Peyer's patch (tissue), 4 donors: ENCODE measurements around the gene NLRC3. TPM values are rescaled to one million over a fixed set of nuclear protein-coding genes. Genes with fewer than 3 reads are reported as not detected.

Experiments used
- DNase-seq, 3 donors: peaks; one replicate each; pipeline ENCODE4 v3.0.0-alpha.2; 2017 to 2019
- H3K27ac ChIP-seq, 4 donors: fragments of 200-600 bp; sonication (generic); one replicate each; pipeline ENCODE4 v1.5.1; 2016 to 2019
- H3K27me3 ChIP-seq, 2 donors: fragments of 200-600 bp; sonication (generic); one replicate each; pipeline ENCODE4 v1.5.1; 2019
- H3K36me3 ChIP-seq, 3 donors: fragments of 200-600 bp; sonication (generic); one replicate each; pipeline ENCODE4 v1.5.1; 2016 to 2019
- H3K4me1 ChIP-seq, 4 donors: fragments of 200-600 bp; sonication (generic); one replicate each; pipeline ENCODE4 v1.5.1; 2016 to 2019
- H3K4me3 ChIP-seq, 4 donors: fragments of 200-600 bp; sonication (generic); 1 replicate in 3 of 4; 2 replicates in 1 of 4; pipeline ENCODE4 v1.5.1; 2016 to 2019; ENCODE audit warnings: mild to moderate bottlenecking in 1 of 4
- H3K9me3 ChIP-seq, 4 donors: fragments of 200-600 bp; sonication (generic); one replicate each; pipeline ENCODE4 v1.5.1; 2016 to 2019; ENCODE audit warnings: mild to moderate bottlenecking in 1 of 4
- POLR2A ChIP-seq, 2 donors: fragments of 450-650 bp; IDR thresholded peaks; one replicate each; pipeline ENCODE4 v1.5.1; 2017; ENCODE audit warnings: antibody characterized with exemption in 2 of 2, mild to moderate bottlenecking in 2 of 2, moderate library complexity in 2 of 2
- total RNA-seq, 4 donors: library from RNA; depleted of rRNA; stranded (reverse); fragments of >200 nt; gene quantifications; one replicate each; pipeline ENCODE4 v1.1.0, GENCODE V29; 2016
- TF ChIP-seq, protein P1 (sequence below), 6 experiments: fragments of 450-650 bp in 4 of 6; fragments of 200-600 bp in 2 of 6; sonication (generic) in 1 of 6; IDR thresholded peaks; one replicate each; pipeline ENCODE4 v1.5.1; 2017 to 2019; ENCODE audit warnings: antibody characterized with exemption in 6 of 6, mild to moderate bottlenecking in 3 of 6, moderate library complexity in 1 of 6

The NLRC3 gene
- total RNA-seq, 4 donors from 2014 or later: 4.4 to 32.2 (median 7.3) TPM

DNA sequence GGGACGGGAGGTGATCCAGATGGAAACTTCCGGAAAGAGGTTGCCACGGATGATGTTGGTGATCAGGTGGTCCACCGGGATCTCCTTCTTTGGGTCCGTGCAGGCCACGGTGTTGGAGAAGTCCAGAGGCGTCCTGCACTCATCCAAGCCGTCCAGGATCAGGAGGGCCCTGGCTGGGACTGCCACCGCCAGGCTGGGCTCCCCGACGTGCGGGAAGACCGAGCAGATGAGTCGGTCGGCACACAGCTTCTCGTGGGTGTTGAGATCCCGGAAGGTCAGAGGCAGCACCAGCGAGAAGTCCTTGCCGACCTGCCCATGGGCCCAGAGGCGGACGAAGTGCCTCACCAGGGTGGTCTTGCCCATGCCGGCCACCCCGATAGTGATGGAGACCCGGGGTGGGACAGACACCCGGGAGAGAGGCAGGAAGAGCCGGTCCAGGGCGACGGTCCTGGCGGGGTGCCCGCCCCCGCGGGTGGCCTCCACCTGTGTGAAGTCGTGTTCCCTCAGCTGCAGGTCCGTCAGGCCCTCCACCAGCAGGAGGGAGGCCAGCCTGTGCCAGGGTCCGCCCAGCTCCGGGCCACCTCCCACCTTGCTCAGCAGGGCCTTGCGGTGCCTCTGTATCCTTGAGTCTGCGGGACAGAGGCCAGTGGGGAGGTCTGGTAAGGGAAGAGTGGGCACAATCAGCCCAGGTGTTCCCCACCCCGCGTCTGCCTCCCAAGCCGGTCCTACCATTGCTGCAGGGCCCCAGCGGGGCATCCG lies 12.9 kb downstream of the NLRC3 start:
- H3K4me1 ChIP-seq: no peaks in the 10 kb centered on the region
- H3K36me3 ChIP-seq: no peaks in the 10 kb centered on the region
- H3K9me3 ChIP-seq: no peaks in the 10 kb centered on the region
- DNase-seq: no peak
- no peak for TF ChIP-seq POLR2A (IDR thresholded peaks at IDR 0.05)
- TF ChIP-seq, protein P1, sequence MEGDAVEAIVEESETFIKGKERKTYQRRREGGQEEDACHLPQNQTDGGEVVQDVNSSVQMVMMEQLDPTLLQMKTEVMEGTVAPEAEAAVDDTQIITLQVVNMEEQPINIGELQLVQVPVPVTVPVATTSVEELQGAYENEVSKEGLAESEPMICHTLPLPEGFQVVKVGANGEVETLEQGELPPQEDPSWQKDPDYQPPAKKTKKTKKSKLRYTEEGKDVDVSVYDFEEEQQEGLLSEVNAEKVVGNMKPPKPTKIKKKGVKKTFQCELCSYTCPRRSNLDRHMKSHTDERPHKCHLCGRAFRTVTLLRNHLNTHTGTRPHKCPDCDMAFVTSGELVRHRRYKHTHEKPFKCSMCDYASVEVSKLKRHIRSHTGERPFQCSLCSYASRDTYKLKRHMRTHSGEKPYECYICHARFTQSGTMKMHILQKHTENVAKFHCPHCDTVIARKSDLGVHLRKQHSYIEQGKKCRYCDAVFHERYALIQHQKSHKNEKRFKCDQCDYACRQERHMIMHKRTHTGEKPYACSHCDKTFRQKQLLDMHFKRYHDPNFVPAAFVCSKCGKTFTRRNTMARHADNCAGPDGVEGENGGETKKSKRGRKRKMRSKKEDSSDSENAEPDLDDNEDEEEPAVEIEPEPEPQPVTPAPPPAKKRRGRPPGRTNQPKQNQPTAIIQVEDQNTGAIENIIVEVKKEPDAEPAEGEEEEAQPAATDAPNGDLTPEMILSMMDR (IDR thresholded peaks at IDR 0.05): no peak
- no peak overlapping the region for H3K27ac ChIP-seq
- H3K27me3 ChIP-seq: no peaks in the 10 kb centered on the region
- H3K4me3 ChIP-seq: no peak overlapping the region

DNA sequence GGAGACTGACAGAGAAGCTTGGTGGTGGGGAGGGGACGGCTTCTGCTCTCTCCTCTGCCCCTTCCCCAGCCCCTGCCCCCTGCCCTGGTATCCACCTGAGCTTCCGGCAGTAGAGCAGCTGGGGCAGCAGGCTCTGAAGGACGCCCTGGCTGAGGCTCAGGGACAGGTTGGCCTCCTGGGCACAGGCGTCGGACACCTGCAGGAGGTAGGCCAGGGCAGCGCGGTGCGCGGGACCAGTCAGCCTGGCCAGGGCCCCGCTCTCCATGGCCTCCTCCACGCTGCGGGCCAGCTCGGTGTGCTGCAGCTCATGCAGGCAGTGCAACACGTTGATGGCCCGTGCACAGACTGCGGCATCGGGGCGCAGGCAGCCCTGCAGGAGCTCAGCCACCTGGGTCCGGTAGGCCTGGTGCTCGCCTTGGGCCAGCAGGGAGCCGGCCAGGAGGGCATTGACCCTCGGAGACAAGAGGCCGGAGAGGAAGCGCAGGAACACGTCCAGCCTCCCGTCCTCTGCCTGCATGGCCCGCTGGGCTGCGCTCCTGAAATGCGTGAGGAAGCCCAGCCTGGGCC lies 14.2 kb downstream of the NLRC3 start:
- Histone ChIP-seq H3K9me3 (no peaks in the 10 kb centered on the region), H3K4me1 (no peaks in the 10 kb centered on the region), H3K4me3 (no peak overlapping the region), H3K27ac (no peak overlapping the region), H3K27me3 (no peaks in the 10 kb centered on the region), H3K36me3 (no peaks in the 10 kb centered on the region)
- TF ChIP-seq, protein P1 (IDR thresholded peaks at IDR 0.05): no peak
- TF ChIP-seq POLR2A (IDR thresholded peaks at IDR 0.05): no peak
- no peak for DNase-seq

DNA sequence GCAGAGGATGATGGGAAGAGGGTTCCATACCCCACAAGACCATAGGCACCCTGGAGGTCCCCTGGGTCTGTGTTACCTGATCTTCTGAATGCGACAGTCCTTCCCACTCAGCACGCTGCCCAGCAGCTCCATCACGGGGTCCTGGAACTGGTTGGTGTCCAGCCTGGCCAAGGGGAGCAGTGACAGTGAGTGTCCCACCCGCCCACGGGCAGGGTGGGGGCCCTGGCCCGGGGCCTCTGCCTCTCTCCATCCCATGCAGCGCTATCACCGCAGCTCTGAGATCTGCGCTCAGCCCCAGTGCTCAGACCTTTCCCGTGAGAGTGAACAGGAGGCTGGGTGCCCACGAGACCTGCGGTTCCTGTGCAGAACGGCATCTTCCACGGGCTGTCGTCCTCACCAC lies 15.6 kb downstream of the NLRC3 start:
- no peaks in the 10 kb centered on the region for H3K27me3 ChIP-seq
- no peaks in the 10 kb centered on the region for H3K36me3 ChIP-seq
- H3K4me1 ChIP-seq: no peaks in the 10 kb centered on the region
- no peaks in the 10 kb centered on the region for H3K9me3 ChIP-seq
- no peak for TF ChIP-seq POLR2A (IDR thresholded peaks at IDR 0.05)
- TF ChIP-seq, protein P1 (IDR thresholded peaks at IDR 0.05): no peak
- DNase-seq: no peak
- no peak overlapping the region for H3K27ac ChIP-seq
- no peak overlapping the region for H3K4me3 ChIP-seq

DNA sequence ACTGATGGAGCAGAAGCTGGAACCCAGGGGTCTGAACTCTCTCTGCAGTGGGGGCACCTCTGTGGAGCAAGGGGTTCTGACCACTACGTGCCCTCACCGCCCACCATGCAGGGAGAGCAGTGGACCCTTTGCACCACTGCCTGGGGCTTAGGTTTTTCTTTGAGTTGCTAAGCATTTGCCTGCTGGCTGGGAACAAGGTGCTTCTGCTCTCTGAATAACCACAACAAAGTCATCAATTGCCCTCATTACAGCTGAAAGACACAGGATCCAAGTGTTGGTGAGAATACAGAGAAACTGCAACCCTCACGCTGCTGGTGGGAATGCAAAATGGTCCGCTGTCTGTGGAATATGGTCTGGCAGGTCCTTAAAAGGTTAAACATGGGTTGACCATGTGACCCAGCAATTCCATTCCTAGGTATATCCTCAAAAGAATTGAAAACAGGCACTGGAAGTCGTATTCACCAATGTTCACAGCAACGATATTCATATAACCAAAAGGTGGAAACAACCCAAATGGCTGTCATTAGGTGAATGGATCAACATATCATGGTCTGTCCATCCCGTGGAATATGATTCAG lies 22.8 kb downstream of the NLRC3 start:
- TF ChIP-seq, protein P1 (IDR thresholded peaks at IDR 0.05): no peak
- no peak for TF ChIP-seq POLR2A (IDR thresholded peaks at IDR 0.05)
- no peaks in the 10 kb centered on the region for H3K36me3 ChIP-seq
- no peak for DNase-seq
- H3K27me3 ChIP-seq: no peaks in the 10 kb centered on the region
- no peaks in the 10 kb centered on the region for H3K9me3 ChIP-seq
- H3K4me3 ChIP-seq: no peak overlapping the region
- no peaks in the 10 kb centered on the region for H3K4me1 ChIP-seq
- H3K27ac ChIP-seq: no peak overlapping the region

DNA sequence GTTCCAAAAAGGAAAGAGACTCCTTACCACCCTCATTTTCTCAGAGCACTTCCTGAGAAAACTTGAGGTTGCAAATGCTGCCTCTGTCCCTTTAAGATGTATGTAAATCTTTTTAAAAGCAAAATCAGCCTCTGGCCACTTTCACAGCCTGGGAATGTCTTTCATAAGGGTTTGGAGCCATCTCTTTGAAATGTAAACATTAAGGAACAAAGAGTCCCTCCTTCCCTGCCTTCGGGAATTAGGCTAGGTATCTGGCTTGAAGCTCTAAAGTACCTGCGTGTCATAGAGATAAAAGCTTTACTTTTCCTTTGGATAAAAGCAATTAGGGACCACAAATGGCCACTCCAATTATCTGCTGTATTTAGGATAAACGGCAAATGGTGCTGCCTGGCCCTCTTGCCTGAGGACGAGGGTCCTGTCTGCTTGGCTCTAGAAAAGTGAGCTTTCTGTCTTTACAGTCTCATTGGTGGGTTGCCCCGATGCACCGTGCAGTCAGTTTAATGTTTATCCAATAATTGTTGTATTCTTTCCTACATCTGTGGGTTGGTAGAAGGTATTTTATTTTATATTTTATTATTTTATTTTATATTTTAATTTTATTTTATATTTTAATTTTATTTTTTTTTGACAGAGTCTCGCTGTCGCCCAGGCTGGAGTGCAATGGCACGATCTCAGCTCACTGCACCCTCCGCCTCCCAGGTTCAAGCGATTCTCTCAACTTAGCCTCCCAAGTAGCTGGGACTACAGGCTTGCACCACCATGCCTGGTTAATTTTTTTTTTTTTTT lies 23.9 kb downstream of the NLRC3 start:
- DNase-seq: no peak
- no peaks in the 10 kb centered on the region for H3K4me1 ChIP-seq

More for the DNA sequence above, 23.9 kb downstream of the NLRC3 start:
- no peaks in the 10 kb centered on the region for H3K27me3 ChIP-seq
- H3K36me3 ChIP-seq: no peaks in the 10 kb centered on the region
- no peaks in the 10 kb centered on the region for H3K9me3 ChIP-seq
- H3K4me3 ChIP-seq: no peak overlapping the region
- TF ChIP-seq POLR2A (IDR thresholded peaks at IDR 0.05): no peak
- TF ChIP-seq, protein P1 (IDR thresholded peaks at IDR 0.05): no peak
- H3K27ac ChIP-seq: no peak overlapping the region
